SK-N-SH (cell line): Measurements from ENCODE around the gene NCKAP5. TPM values are rescaled to one million over a fixed set of nuclear protein-coding genes. Genes with fewer than 3 reads are reported as not detected.

ENCODE experiments used
- CTCF ChIA-PET: fragments of 300-600, 350-600 bp; formaldehyde crosslinking; extraction: SDS; loops from one replicate; lab custom pipeline; 2021; lab: Yijun Ruan, JAX
- POLR2A ChIA-PET: fragments of 350-600 bp; sonication (Branson Sonifier 250); formaldehyde crosslinking; extraction: SDS; loops from one replicate; lab custom pipeline; 2020; ENCODE audit warnings: antibody characterized with exemption, inconsistent platforms; lab: Yijun Ruan, JAX
- DNase-seq: peaks from one replicate; pipeline ENCODE4 v3.0.0; 2012
- H2AFZ ChIP-seq: fragments of 200-600 bp; sonication (generic); 2 replicates; pipeline ENCODE4 v1.8.1; 2016; ENCODE audit warnings: antibody characterized with exemption, mild to moderate bottlenecking, low read depth
- H3F3A ChIP-seq: fragments of 200-600 bp; sonication (generic); replicated peaks from 2 replicates; pipeline ENCODE3; 2016; ENCODE audit warnings: antibody characterized with exemption, mild to moderate bottlenecking; ENCODE audit not compliant: insufficient read depth
- H3K27ac ChIP-seq, 2 experiments: fragments of 200-500 bp in 1 of 2; fragments of 200-600 bp in 1 of 2; sonication (Bioruptor generic) in 1 of 2; sonication (generic), shearing (Covaris generic) in 1 of 2; 2 replicates each; pipeline versions ENCODE4 v1.5.1 to v1.6.1; 2014 to 2016; ENCODE audit warnings: low read depth in 2 of 2, inconsistent platforms in 1 of 2, low read length in 1 of 2, mild to moderate bottlenecking in 1 of 2, mixed read lengths in 1 of 2
- H3K27me3 ChIP-seq: fragments of 200-600 bp; sonication (generic), shearing (Covaris generic); 2 replicates; pipeline ENCODE4 v1.6.1; 2016; ENCODE audit warnings: mixed run types; ENCODE audit not compliant: insufficient read depth
- H3K36me3 ChIP-seq, 2 experiments: fragments of 200-500 bp in 1 of 2; fragments of 200-600 bp in 1 of 2; sonication (Bioruptor generic) in 1 of 2; sonication (generic) in 1 of 2; replicated peaks in 1 of 2; 2 replicates each; pipeline versions ENCODE3 to v1.5.1; 2014 to 2016; ENCODE audit warnings: low read length in 1 of 2, mild to moderate bottlenecking in 1 of 2; ENCODE audit not compliant: insufficient read depth in 2 of 2, control insufficient read depth in 1 of 2
- H3K4me1 ChIP-seq, 2 experiments: fragments of 200-500 bp in 1 of 2; fragments of 200-600 bp in 1 of 2; sonication (Bioruptor generic) in 1 of 2; sonication (generic), shearing (Covaris generic) in 1 of 2; 2 replicates each; pipeline versions ENCODE4 v1.5.1 to v1.6.1; 2014 to 2016; ENCODE audit warnings: low read depth in 1 of 2, low read length in 1 of 2, mixed run types in 1 of 2; ENCODE audit not compliant: insufficient read depth in 2 of 2, control insufficient read depth in 1 of 2
- H3K4me2 ChIP-seq: fragments of 200-600 bp; sonication (generic), shearing (Covaris generic); 2 replicates; pipeline ENCODE4 v1.6.1; 2017; ENCODE audit warnings: mixed run types
- H3K4me3 ChIP-seq, 2 experiments: fragments of 200-500 bp in 1 of 2; fragments of 200-600 bp in 1 of 2; sonication (Bioruptor generic) in 1 of 2; sonication (generic), shearing (Covaris generic) in 1 of 2; 2 replicates each; pipeline versions ENCODE4 v1.5.1 to v1.8.1; 2014 to 2016; ENCODE audit warnings: low read depth in 2 of 2, inconsistent platforms in 1 of 2, low read length in 1 of 2, mild to moderate bottlenecking in 1 of 2, mixed read lengths in 1 of 2, moderate library complexity in 1 of 2
- H3K79me2 ChIP-seq: fragments of 200-600 bp; sonication (generic); 2 replicates; pipeline ENCODE4 v1.8.1; 2017; ENCODE audit warnings: mild to moderate bottlenecking; ENCODE audit not compliant: insufficient read depth
- H3K9ac ChIP-seq: fragments of 200-600 bp; sonication (generic); 2 replicates; pipeline ENCODE4 v1.6.1; 2017; ENCODE audit warnings: mixed run types
- H3K9me2 ChIP-seq: fragments of 200-600 bp; sonication (generic); 2 replicates; pipeline ENCODE4 v1.6.1; 2017; ENCODE audit warnings: mixed run types
- H3K9me3 ChIP-seq: fragments of 200-600 bp; sonication (generic); 2 replicates; pipeline ENCODE4 v1.6.1; 2017; ENCODE audit warnings: mixed run types, mild to moderate bottlenecking, moderate library complexity
- H4K20me1 ChIP-seq: fragments of 200-600 bp; sonication (generic); 2 replicates; pipeline ENCODE4 v1.6.1; 2017; ENCODE audit warnings: mild to moderate bottlenecking, mixed run types; ENCODE audit not compliant: insufficient read depth
- CHD2 ChIP-seq: fragments of 150-350 bp; IDR thresholded peaks from 2 replicates; pipeline ENCODE4 v1.6.1; 2018; ENCODE audit warnings: low read length; ENCODE audit not compliant: partially characterized antibody
- ELF1 ChIP-seq: IDR thresholded peaks from 2 replicates; pipeline ENCODE4 v1.4.0; 2012
- EZH2phosphoT487 ChIP-seq: fragments of 200-600 bp; sonication (generic); IDR thresholded peaks from 2 replicates; pipeline ENCODE4 v1.6.1; 2017; ENCODE audit warnings: low read depth, mixed run types, mild to moderate bottlenecking, antibody characterized with exemption, moderate library complexity, borderline replicate concordance
- FOSL2 ChIP-seq: IDR thresholded peaks from 2 replicates; pipeline ENCODE4 v1.4.0; 2012; ENCODE audit warnings: low read depth, mild to moderate bottlenecking, moderate library complexity, borderline replicate concordance
- FOXJ3 ChIP-seq: sonication (generic); formaldehyde crosslinking; IDR thresholded peaks from 2 replicates; pipeline ENCODE4 v1.5.1; 2020; ENCODE audit warnings: mild to moderate bottlenecking, missing genetic modification reagents
- FOXM1 ChIP-seq: IDR thresholded peaks from 2 replicates; pipeline ENCODE4 v1.4.0; 2012; ENCODE audit warnings: low read depth, mild to moderate bottlenecking
- GABPA ChIP-seq: IDR thresholded peaks from 2 replicates; pipeline ENCODE4 v1.4.0; 2012; ENCODE audit warnings: low read depth, mild to moderate bottlenecking
- GATA2 ChIP-seq: sonication (generic); formaldehyde crosslinking; IDR thresholded peaks from 2 replicates; pipeline ENCODE4 v1.5.0; 2020; ENCODE audit warnings: mild to moderate bottlenecking, missing genetic modification reagents
- JUND ChIP-seq: IDR thresholded peaks from 2 replicates; pipeline ENCODE4 v1.4.0; 2012
- MEF2A ChIP-seq: IDR thresholded peaks from 2 replicates; pipeline ENCODE4 v1.4.0; 2012; ENCODE audit warnings: low read depth, borderline replicate concordance
- MXI1 ChIP-seq: IDR thresholded peaks from 2 replicates; pipeline ENCODE4 v1.6.1; 2012; ENCODE audit warnings: mild to moderate bottlenecking, low read depth, low read length, improper control_type of control experiment
- NFIC ChIP-seq: IDR thresholded peaks from 2 replicates; pipeline ENCODE4 v1.4.0; 2012; ENCODE audit warnings: borderline replicate concordance
- NRF1 ChIP-seq: IDR thresholded peaks from 2 replicates; pipeline ENCODE4 v1.6.1; 2012; ENCODE audit warnings: low read depth, mild to moderate bottlenecking, low read length
- RCOR1 ChIP-seq: fragments of 150-350 bp; IDR thresholded peaks from 2 replicates; pipeline ENCODE4 v1.6.1; 2017; ENCODE audit warnings: antibody characterized with exemption, low read length
- REST ChIP-seq: IDR thresholded peaks from 2 replicates; pipeline ENCODE4 v1.6.1; 2012; ENCODE audit warnings: mild to moderate bottlenecking, low read depth, low read length, moderate library complexity
- RFX5 ChIP-seq: IDR thresholded peaks from 2 replicates; pipeline ENCODE4 v1.6.1; 2012; ENCODE audit warnings: mild to moderate bottlenecking, improper control_type of control experiment, low read length
- SIN3A ChIP-seq: IDR thresholded peaks from 2 replicates; pipeline ENCODE4 v1.6.1; 2012; ENCODE audit warnings: low read depth, mild to moderate bottlenecking, low read length, moderate library complexity, borderline replicate concordance
- TAF1 ChIP-seq: IDR thresholded peaks from 2 replicates; pipeline ENCODE4 v1.6.1; 2012; ENCODE audit warnings: low read depth, mild to moderate bottlenecking, low read length, moderate library complexity, borderline replicate concordance
- TCF12 ChIP-seq: IDR thresholded peaks from 2 replicates; pipeline ENCODE4 v1.4.0; 2012
- TEAD4 ChIP-seq: IDR thresholded peaks from 2 replicates; pipeline ENCODE4 v1.4.0; 2012; ENCODE audit warnings: mild to moderate bottlenecking, borderline replicate concordance; ENCODE audit not compliant: insufficient read depth
- USF1 ChIP-seq: IDR thresholded peaks from 2 replicates; pipeline ENCODE4 v1.4.0; 2012; ENCODE audit warnings: low read depth, borderline replicate concordance
- YY1 ChIP-seq: IDR thresholded peaks from 2 replicates; pipeline ENCODE4 v1.4.0; 2012; ENCODE audit warnings: low read depth, mild to moderate bottlenecking
- WGBS: methylation state at CpG from one replicate; pipeline ENCODE4 v1.1.6; 2017; ENCODE audit warnings: low lambda C conversion rate; 5-methylcytosine and 5-hydroxymethylcytosine counted together
- polyA plus RNA-seq, 3 experiments: library from polyadenylated mRNA; depleted of rRNA; stranded (reverse); fragments of >200 nt; gene quantifications; 2 replicates each; pipeline ENCODE4 v1.2.3, GENCODE V29; 2012
- TF ChIP-seq, protein P1 (sequence below): IDR thresholded peaks from 2 replicates; pipeline ENCODE4; 2012

Gene NCKAP5
- polyA plus RNA-seq, 1 of the 3 experiments (the other 2 are of a cell fraction) = 0.02 TPM

DNA sequence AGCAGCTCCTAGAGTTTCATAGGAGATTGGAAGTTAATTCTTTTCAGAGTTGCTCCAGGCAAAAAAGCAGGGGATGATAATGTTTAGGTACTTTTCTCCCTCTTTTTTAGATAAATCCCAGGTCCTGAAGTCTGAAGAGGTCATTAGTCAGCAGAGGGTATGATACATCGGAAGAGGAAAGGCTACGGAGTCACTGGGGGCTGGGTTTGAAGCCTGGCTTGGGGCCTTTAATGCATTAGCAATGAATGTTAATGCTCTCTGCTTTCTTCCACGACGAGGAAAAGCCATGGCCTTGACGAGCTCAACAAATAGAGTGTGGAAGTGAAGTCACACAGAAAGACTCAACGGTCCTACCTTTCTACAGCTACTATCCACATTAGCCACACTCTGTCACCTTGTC lies 235.1 kb downstream of the NCKAP5 start:
- Histone ChIP-seq H3K9ac (no peak overlapping the region), H3K9me2 (no peaks in the 10 kb centered on the region), H3K4me1 (no peaks in the 10 kb centered on the region; a peak in 1 of 4 replicates), H3K4me3 (no peak overlapping the region), H3K9me3 (no peaks in the 10 kb centered on the region), H2AFZ (no peak overlapping the region)
- TF ChIP-seq USF1 (no peak), MEF2A (no peak), FOSL2 (no peak), FOXJ3 (CRISPR knock-in tag) (no peak), RCOR1 (no peak), TAF1 (no peak), RFX5 (no peak), FOXM1 (no peak), EZH2phosphoT487 (no peak), TCF12 (no peak), YY1 (no peak), JUND (no peak), NFIC (no peak), GABPA (no peak)
- TF ChIP-seq, all 33 proteins: peak for 0
- POLR2A ChIA-PET = no interaction called here
- no peaks in the 10 kb centered on the region for H3F3A ChIP-seq
- no peaks in the 10 kb centered on the region for H3K79me2 ChIP-seq
- H3K4me2 ChIP-seq = no peak overlapping the region
- H3K27me3 ChIP-seq = no peaks in the 10 kb centered on the region
- CTCF ChIA-PET = no interaction called here
- no peaks in the 10 kb centered on the region for H3K36me3 ChIP-seq
- 55% methylated on average over 6 of the region's 6 CpGs for WGBS
- H4K20me1 ChIP-seq = no peaks in the 10 kb centered on the region
- no peak for DNase-seq
- no peak overlapping the region for H3K27ac ChIP-seq

DNA sequence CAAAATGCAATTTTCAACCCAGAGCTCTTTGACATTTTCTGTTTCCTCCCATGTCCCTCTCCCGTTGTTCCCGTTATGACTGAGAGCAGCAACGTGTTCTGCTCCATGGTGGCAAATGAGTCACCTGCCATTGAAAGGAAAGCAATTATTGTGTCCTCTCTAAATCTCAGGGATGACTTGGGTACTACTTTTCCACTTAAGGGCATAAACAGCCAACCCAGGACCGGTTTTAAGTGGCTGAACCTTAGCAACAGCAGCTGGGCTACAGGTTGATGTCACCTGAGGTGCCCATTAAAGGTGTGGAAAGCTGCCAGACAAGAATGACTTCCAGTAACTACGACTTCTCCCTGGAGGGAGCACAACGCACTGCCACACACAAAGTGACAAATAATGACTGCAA lies 236.8 kb downstream of the NCKAP5 start:
- CTCF ChIA-PET = no interaction called here
- Histone ChIP-seq H3K9ac (no peak overlapping the region), H3K4me2 (no peak overlapping the region)

More for the DNA sequence above, 236.8 kb downstream of the NCKAP5 start:
- no peak overlapping the region for H3K4me3 ChIP-seq
- TF ChIP-seq REST = no peak
- TF ChIP-seq MXI1 = no peak
- no peak for TF ChIP-seq NRF1
- TF ChIP-seq GATA2 (CRISPR knock-in tag) = no peak
- no peak for TF ChIP-seq TCF12
- no peak for TF ChIP-seq CHD2
- TF ChIP-seq TAF1 = no peak
- TF ChIP-seq GABPA = no peak
- TF ChIP-seq FOXJ3 (CRISPR knock-in tag) = no peak
- no peak for TF ChIP-seq SIN3A
- TF ChIP-seq TEAD4 = no peak
- TF ChIP-seq ELF1 = no peak
- no peak for TF ChIP-seq NFIC
- no peak for TF ChIP-seq RFX5
- TF ChIP-seq, protein P1, sequence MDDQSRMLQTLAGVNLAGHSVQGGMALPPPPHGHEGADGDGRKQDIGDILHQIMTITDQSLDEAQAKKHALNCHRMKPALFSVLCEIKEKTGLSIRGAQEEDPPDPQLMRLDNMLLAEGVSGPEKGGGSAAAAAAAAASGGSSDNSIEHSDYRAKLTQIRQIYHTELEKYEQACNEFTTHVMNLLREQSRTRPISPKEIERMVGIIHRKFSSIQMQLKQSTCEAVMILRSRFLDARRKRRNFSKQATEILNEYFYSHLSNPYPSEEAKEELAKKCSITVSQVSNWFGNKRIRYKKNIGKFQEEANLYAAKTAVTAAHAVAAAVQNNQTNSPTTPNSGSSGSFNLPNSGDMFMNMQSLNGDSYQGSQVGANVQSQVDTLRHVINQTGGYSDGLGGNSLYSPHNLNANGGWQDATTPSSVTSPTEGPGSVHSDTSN = no peak
- TF ChIP-seq JUND = no peak
- no peak for DNase-seq
- no peak overlapping the region for H3K27ac ChIP-seq
- no peaks in the 10 kb centered on the region for H3K79me2 ChIP-seq
- H4K20me1 ChIP-seq = no peaks in the 10 kb centered on the region
- H3K27me3 ChIP-seq = no peaks in the 10 kb centered on the region
- no peaks in the 10 kb centered on the region for H3K9me3 ChIP-seq
- H3K4me1 ChIP-seq = peaks cover 0 to 9% of the 10 kb centered on the region in 2 experiments; a peak in 2 of 4 replicates
- no peaks in the 10 kb centered on the region for H3K36me3 ChIP-seq
- WGBS = 47% methylated on average over 6 of the region's 6 CpGs
- no peak overlapping the region for H2AFZ ChIP-seq
- POLR2A ChIA-PET = no interaction called here
- no peaks in the 10 kb centered on the region for H3K9me2 ChIP-seq
- H3F3A ChIP-seq = no peaks in the 10 kb centered on the region
